HG03378 (cell line): Measurements from ENCODE around the gene DGAT2.
A peak's percentile ranks its signal among the peaks of the same experiment; 100 is the strongest.
"Not testable (repeated sequence)": the region's sequence is repeated elsewhere in the genome, so short reads cannot be mapped to it uniquely, and the experiment has no call there.

ENCODE experiments used
- ATAC-seq: cut with Tn5 transposase; IDR thresholded peaks from one replicate; pipeline ENCODE4 v1.9.1; 2021; ENCODE audit warnings: mild to moderate bottlenecking, moderate library complexity; ENCODE audit not compliant: unreplicated experiment

DGAT2 gene

GRCh38 chr11:75748729-75749273 lies 19.8 kb upstream of the DGAT2 start:
- ATAC-seq = not testable (repeated sequence)

GRCh38 chr11:75754933-75755332 lies 13.6 kb upstream of the DGAT2 start:
- ATAC-seq = not testable (repeated sequence)

GRCh38 chr11:75757651-75758050 lies 10.9 kb upstream of the DGAT2 start:
- no peak for ATAC-seq

GRCh38 chr11:75759832-75760231 lies 8.7 kb upstream of the DGAT2 start:
- no peak for ATAC-seq

GRCh38 chr11:75760243-75760642 lies 8.3 kb upstream of the DGAT2 start:
- ATAC-seq = no peak

GRCh38 chr11:75760710-75761493 lies 7.7 kb upstream of the DGAT2 start:
- ATAC-seq = no peak

GRCh38 chr11:75762158-75762557 lies 6.4 kb upstream of the DGAT2 start:
- ATAC-seq = no peak

- no peak for ATAC-seq
These were observed 5.7 kb upstream of the DGAT2 start for GRCh38 chr11:75762885-75763284.

- ATAC-seq = no peak
These were observed 4.7 kb upstream of the DGAT2 start for GRCh38 chr11:75763846-75764245.

GRCh38 chr11:75765116-75765515 lies 3.5 kb upstream of the DGAT2 start:
- ATAC-seq = no peak

GRCh38 chr11:75766443-75767227 lies 1.9 kb upstream of the DGAT2 start:
- ATAC-seq = no peak

GRCh38 chr11:75767228-75767572 lies 1.4 kb upstream of the DGAT2 start:
- no peak for ATAC-seq

- no peak for ATAC-seq
These were observed 826 bp upstream of the DGAT2 start for GRCh38 chr11:75767793-75768111.

GRCh38 chr11:75768909-75769771 lies 562 bp downstream of the DGAT2 start:
- no peak for ATAC-seq

GRCh38 chr11:75770102-75770501 lies 1.5 kb downstream of the DGAT2 start:
- no peak for ATAC-seq

- no peak for ATAC-seq
These were observed 3.2 kb downstream of the DGAT2 start for GRCh38 chr11:75771646-75772410.

GRCh38 chr11:75773595-75774353 lies 5.2 kb downstream of the DGAT2 start:
- peak; percentile 87 for ATAC-seq

- ATAC-seq = no peak
These were observed 6.5 kb downstream of the DGAT2 start for GRCh38 chr11:75775056-75775455.

GRCh38 chr11:75776546-75776945 lies 8.0 kb downstream of the DGAT2 start:
- ATAC-seq = no peak
